ENCODE measurements around the gene FEM1B.

Gene FEM1B

GRCh38 chr15:68259883-68260282, 17.7 kb upstream of the FEM1B start:
- no peak for TF ChIP-seq CTCF (IDR thresholded peaks at IDR 0.05; ENCODE audit: low read depth, low read length, missing control alignments)
- in situ Hi-C loops (cut with HindIII; ENCODE audit: low sequenced_read_pairs): no loop called here
- H3K4me3 ChIP-seq (ENCODE audit: low read depth, low read length): no peak overlapping the region
- DNase-seq (ENCODE audit: low read depth): no peak

GRCh38 chr15:68261241-68261640, 16.3 kb upstream of the FEM1B start:
- in situ Hi-C loops (cut with HindIII; ENCODE audit: low sequenced_read_pairs): no loop called here
- TF ChIP-seq CTCF (IDR thresholded peaks at IDR 0.05; ENCODE audit: low read depth, low read length, missing control alignments): no peak
- no peak for DNase-seq (ENCODE audit: low read depth)
- H3K4me3 ChIP-seq (ENCODE audit: low read depth, low read length): no peak overlapping the region

- in situ Hi-C loops (cut with HindIII; ENCODE audit: low sequenced_read_pairs): no loop called here
- no peak for TF ChIP-seq CTCF (IDR thresholded peaks at IDR 0.05; ENCODE audit: low read depth, low read length, missing control alignments)
- no peak overlapping the region for H3K4me3 ChIP-seq (ENCODE audit: low read depth, low read length)
- no peak for DNase-seq (ENCODE audit: low read depth)
Observed at GRCh38 chr15:68261980-68262379, 15.6 kb upstream of the FEM1B start.

GRCh38 chr15:68262514-68263356, 14.8 kb upstream of the FEM1B start:
- no peak for TF ChIP-seq CTCF (IDR thresholded peaks at IDR 0.05; ENCODE audit: low read depth, low read length, missing control alignments)
- no peak overlapping the region for H3K4me3 ChIP-seq (ENCODE audit: low read depth, low read length)
- in situ Hi-C loops (cut with HindIII; ENCODE audit: low sequenced_read_pairs): no loop called here
- no peak for DNase-seq (ENCODE audit: low read depth)

- H3K4me3 ChIP-seq (ENCODE audit: low read depth, low read length): no peak overlapping the region
- DNase-seq (ENCODE audit: low read depth): no peak
- TF ChIP-seq CTCF (IDR thresholded peaks at IDR 0.05; ENCODE audit: low read depth, low read length, missing control alignments): no peak
- in situ Hi-C loops (cut with HindIII; ENCODE audit: low sequenced_read_pairs): no loop called here
Observed at GRCh38 chr15:68264282-68264681, 13.3 kb upstream of the FEM1B start.

- no peak overlapping the region for H3K4me3 ChIP-seq (ENCODE audit: low read depth, low read length)
- in situ Hi-C loops (cut with HindIII; ENCODE audit: low sequenced_read_pairs): no loop called here
- DNase-seq (ENCODE audit: low read depth): no peak
- no peak for TF ChIP-seq CTCF (IDR thresholded peaks at IDR 0.05; ENCODE audit: low read depth, low read length, missing control alignments)
Observed at GRCh38 chr15:68265081-68265480, 12.5 kb upstream of the FEM1B start.

Data from astrocyte of the cerebellum (primary cell).